ENCODE results near the gene TANGO6. TPM values are rescaled to one million over a fixed set of nuclear protein-coding genes. Genes with fewer than 3 reads are reported as not detected.

TANGO6 gene
- total RNA-seq, 6 donors from 2014 or later, result 11.7 to 30.4 (median 15.5) TPM

GRCh38 chr16:68999114-68999513, 155.8 kb downstream of the TANGO6 start:
- DNase-seq (no peak), ATAC-seq (ENCODE audit: low FRiP score in 2 of 2) (no peak)
- no peaks in the 10 kb centered on the region for H3K9me3 ChIP-seq
- 93 to 100% methylated on average over 1 of the region's 1 CpG for WGBS, 2 donors
- no peak overlapping the region for H3K4me3 ChIP-seq
- no peak for TF ChIP-seq POLR2AphosphoS5 (IDR thresholded peaks at IDR 0.05)
- TF ChIP-seq CTCF (IDR thresholded peaks at IDR 0.05), result no peak
- no peak for TF ChIP-seq POLR2A (IDR thresholded peaks at IDR 0.05)
- no peak for TF ChIP-seq EP300 (IDR thresholded peaks at IDR 0.05)
- no peaks in the 10 kb centered on the region for H3K36me3 ChIP-seq
- H3K27me3 ChIP-seq, result no peaks in the 10 kb centered on the region
- H3K27ac ChIP-seq, result no peak overlapping the region
- H3K4me1 ChIP-seq, result peaks cover 0 to 15% (median 3%) of the 10 kb centered on the region in 4 donors

GRCh38 chr16:69003500-69003899, 160.2 kb downstream of the TANGO6 start:
- no peak for DNase-seq
- no peaks in the 10 kb centered on the region for H3K36me3 ChIP-seq
- ATAC-seq (ENCODE audit: low FRiP score in 2 of 2), result no peak
- no peaks in the 10 kb centered on the region for H3K27me3 ChIP-seq
- no peak overlapping the region for H3K27ac ChIP-seq
- TF ChIP-seq EP300 (IDR thresholded peaks at IDR 0.05), result no peak
- TF ChIP-seq CTCF (IDR thresholded peaks at IDR 0.05), result no peak
- TF ChIP-seq POLR2A (IDR thresholded peaks at IDR 0.05), result no peak
- no peak for TF ChIP-seq POLR2AphosphoS5 (IDR thresholded peaks at IDR 0.05)
- H3K9me3 ChIP-seq, result no peaks in the 10 kb centered on the region
- no peaks in the 10 kb centered on the region for H3K4me1 ChIP-seq
- H3K4me3 ChIP-seq, result no peak overlapping the region
- WGBS, 2 donors, result 85 to 89% methylated on average over 1 of the region's 1 CpG

- Histone ChIP-seq H3K36me3 (no peaks in the 10 kb centered on the region), H3K27me3 (no peaks in the 10 kb centered on the region), H3K9me3 (no peaks in the 10 kb centered on the region), H3K4me1 (no peaks in the 10 kb centered on the region), H3K4me3 (no peak overlapping the region), H3K27ac (no peak overlapping the region)
- 91% methylated on average over 5 of the region's 5 CpGs for WGBS, 2 donors
- DNase-seq (no peak), ATAC-seq (ENCODE audit: low FRiP score in 2 of 2) (no peak)
- TF ChIP-seq POLR2A (IDR thresholded peaks at IDR 0.05) (no peak), EP300 (IDR thresholded peaks at IDR 0.05) (no peak), POLR2AphosphoS5 (IDR thresholded peaks at IDR 0.05) (no peak), CTCF (IDR thresholded peaks at IDR 0.05) (no peak)
Measured at GRCh38 chr16:69005641-69006355, 162.5 kb downstream of the TANGO6 start.

GRCh38 chr16:69012906-69013305, 169.6 kb downstream of the TANGO6 start:
- no peaks in the 10 kb centered on the region for H3K9me3 ChIP-seq
- DNase-seq, result no peak
- no peak for ATAC-seq (ENCODE audit: low FRiP score in 2 of 2)
- no peaks in the 10 kb centered on the region for H3K27me3 ChIP-seq
- H3K4me1 ChIP-seq, result peaks cover 0 to 5% (median 0%) of the 10 kb centered on the region in 4 donors
- H3K27ac ChIP-seq, result no peak overlapping the region
- no peak overlapping the region for H3K4me3 ChIP-seq
- TF ChIP-seq POLR2A (IDR thresholded peaks at IDR 0.05), result no peak
- TF ChIP-seq POLR2AphosphoS5 (IDR thresholded peaks at IDR 0.05), result no peak
- TF ChIP-seq EP300 (IDR thresholded peaks at IDR 0.05), result no peak
- no peak for TF ChIP-seq CTCF (IDR thresholded peaks at IDR 0.05)
- H3K36me3 ChIP-seq, result no peaks in the 10 kb centered on the region

- ATAC-seq (ENCODE audit: low FRiP score in 2 of 2) (no peak), DNase-seq (no peak)
- no peak overlapping the region for H3K4me3 ChIP-seq
- no peaks in the 10 kb centered on the region for H3K36me3 ChIP-seq
- TF ChIP-seq POLR2AphosphoS5 (IDR thresholded peaks at IDR 0.05), result no peak
- TF ChIP-seq POLR2A (IDR thresholded peaks at IDR 0.05), result no peak
- no peak for TF ChIP-seq CTCF (IDR thresholded peaks at IDR 0.05)
- TF ChIP-seq EP300 (IDR thresholded peaks at IDR 0.05), result no peak
- H3K9me3 ChIP-seq, result no peaks in the 10 kb centered on the region
- H3K27me3 ChIP-seq, result no peaks in the 10 kb centered on the region
- H3K4me1 ChIP-seq, result peaks cover 0 to 5% (median 0%) of the 10 kb centered on the region in 4 donors
- no peak overlapping the region for H3K27ac ChIP-seq
Measured at GRCh38 chr16:69013991-69014390, 170.7 kb downstream of the TANGO6 start.

Data from upper lobe of left lung (tissue), 6 donors.